H1 (cell line): ENCODE measurements around the gene ACOT7. TPM values are rescaled to one million over a fixed set of nuclear protein-coding genes. Genes with fewer than 3 reads are reported as not detected.

ENCODE experiments used
- CTCF ChIA-PET: fragments of 300-600 bp; sonication (Branson Sonifier 250); formaldehyde crosslinking; loops from one replicate; lab custom pipeline; 2021; ENCODE audit not compliant: partially characterized antibody; lab: Charles Lee
- POLR2A ChIA-PET: fragments of 300-600 bp; sonication (Branson Sonifier 250); formaldehyde crosslinking; loops from one replicate; lab custom pipeline; 2021; ENCODE audit warnings: inconsistent platforms; ENCODE audit not compliant: partially characterized antibody; lab: Charles Lee
- DNase-seq, 2 experiments: peaks; one replicate each; pipeline versions ENCODE4 v3.0.0 to v3.0.0-alpha.2; 2010 to 2022; ENCODE audit warnings: low spot score in 2 of 2, low read depth in 1 of 2, mixed read lengths in 1 of 2
- FAIRE-seq: peaks from 2 replicates; lab custom pipeline; 2011; peaks lifted over from hg19 to GRCh38; lab: Jason Lieb, UNC
- H2AFZ ChIP-seq: 2 replicates; pipeline ENCODE4 v1.8.1; 2012; ENCODE audit warnings: low read length, inconsistent platforms
- H2AK5ac ChIP-seq: 2 replicates; pipeline ENCODE4 v1.6.1; 2013; ENCODE audit warnings: low read depth, low read length
- H2BK120ac ChIP-seq: replicated peaks from 2 replicates; pipeline ENCODE3; 2013; ENCODE audit warnings: low read depth, low read length, inconsistent platforms
- H2BK12ac ChIP-seq: 2 replicates; pipeline ENCODE4 v1.6.1; 2013; ENCODE audit warnings: low read depth, low read length
- H2BK15ac ChIP-seq: 2 replicates; pipeline ENCODE4 v1.6.1; 2013; ENCODE audit warnings: low read length
- H2BK20ac ChIP-seq: 2 replicates; pipeline ENCODE4 v1.6.1; 2013; ENCODE audit warnings: low read length
- H2BK5ac ChIP-seq: 2 replicates; pipeline ENCODE4 v1.6.1; 2013; ENCODE audit warnings: low read depth, low read length
- H3K14ac ChIP-seq: 2 replicates; pipeline ENCODE4 v1.6.1; 2013; ENCODE audit warnings: inconsistent platforms; ENCODE audit not compliant: insufficient read length
- H3K18ac ChIP-seq: 2 replicates; pipeline ENCODE4 v1.6.1; 2013; ENCODE audit warnings: low read length; ENCODE audit errors: extremely low read depth
- H3K23ac ChIP-seq: 2 replicates; pipeline ENCODE4 v1.6.1; 2013; ENCODE audit warnings: inconsistent platforms; ENCODE audit not compliant: insufficient read length
- H3K23me2 ChIP-seq: 2 replicates; pipeline ENCODE4 v1.6.1; 2013; ENCODE audit warnings: low read depth, low read length
- H3K27ac ChIP-seq: 2 replicates; pipeline ENCODE4 v1.6.1; 2011; ENCODE audit warnings: low read depth, low read length, inconsistent platforms
- H3K27me3 ChIP-seq, 4 experiments: replicated peaks in 1 of 4; 1 replicate in 1 of 4; 2 replicates in 3 of 4; pipeline versions ENCODE4 v1.6.1 to v1.8.1; 2011 to 2013; ENCODE audit warnings: low read length in 3 of 4, mild to moderate bottlenecking in 3 of 4, inconsistent platforms in 2 of 4, mixed read lengths in 2 of 4, moderate library complexity in 1 of 4; ENCODE audit not compliant: control insufficient read depth in 3 of 4, insufficient read depth in 3 of 4; ENCODE audit errors: extremely low read depth in 1 of 4
- H3K36me3 ChIP-seq, 4 experiments: 2 replicates each; pipeline versions ENCODE4 v1.6.1 to v1.8.1; 2011 to 2013; ENCODE audit warnings: mild to moderate bottlenecking in 4 of 4, low read length in 3 of 4, moderate library complexity in 2 of 4, control low read depth in 1 of 4, inconsistent platforms in 1 of 4; ENCODE audit not compliant: insufficient read depth in 4 of 4, control insufficient read depth in 2 of 4
- H3K4ac ChIP-seq: replicated peaks from 2 replicates; pipeline ENCODE3; 2013; ENCODE audit warnings: low read length, low read depth, mixed read lengths, inconsistent platforms; ENCODE audit not compliant: insufficient read length
- H3K4me1 ChIP-seq, 4 experiments: replicated peaks in 1 of 4; 1 replicate in 1 of 4; 2 replicates in 3 of 4; pipeline versions ENCODE4 v1.6.1 to v1.8.1; 2011 to 2013; ENCODE audit warnings: low read length in 3 of 4, inconsistent platforms in 2 of 4, mixed read lengths in 1 of 4; ENCODE audit not compliant: insufficient read depth in 4 of 4, control insufficient read depth in 3 of 4
- H3K4me2 ChIP-seq, 2 experiments: 2 replicates each; pipeline versions ENCODE4 v1.6.1 to v1.8.1; 2011 to 2013; ENCODE audit warnings: low read depth in 2 of 2, low read length in 2 of 2, control low read depth in 1 of 2, inconsistent platforms in 1 of 2, mild to moderate bottlenecking in 1 of 2; ENCODE audit not compliant: insufficient read depth in 1 of 2
- H3K4me3 ChIP-seq, 4 experiments: fragments of 200-600, 300-600 bp in 1 of 4; sonication (generic), shearing (Covaris generic), sonication (Bioruptor Twin) in 1 of 4; 2 replicates each; pipeline versions ENCODE4 v1.5.1 to v1.8.1; 2011 to 2016; ENCODE audit warnings: low read length in 4 of 4, low read depth in 3 of 4, control low read depth in 2 of 4, inconsistent platforms in 2 of 4, mild to moderate bottlenecking in 2 of 4, mixed read lengths in 1 of 4, moderate library complexity in 1 of 4; ENCODE audit not compliant: insufficient read depth in 2 of 4; ENCODE audit errors: extremely low read depth in 1 of 4
- H3K56ac ChIP-seq: replicated peaks from 2 replicates; pipeline ENCODE3; 2013; ENCODE audit warnings: low read depth, mild to moderate bottlenecking, mixed read lengths, low read length, inconsistent platforms; ENCODE audit not compliant: insufficient read length
- H3K79me1 ChIP-seq: 2 replicates; pipeline ENCODE4 v1.6.1; 2013; ENCODE audit warnings: low read depth, low read length, control low read depth
- H3K79me2 ChIP-seq, 2 experiments: 2 replicates each; pipeline versions ENCODE4 v1.6.1 to v1.8.1; 2012 to 2013; ENCODE audit warnings: low read length in 2 of 2, mild to moderate bottlenecking in 2 of 2, inconsistent platforms in 1 of 2; ENCODE audit not compliant: insufficient read depth in 2 of 2, control insufficient read depth in 1 of 2
- H3K9ac ChIP-seq, 4 experiments: replicated peaks in 1 of 4; 1 replicate in 1 of 4; 2 replicates in 3 of 4; pipeline versions ENCODE4 v1.6.1 to v1.8.1; 2011 to 2013; ENCODE audit warnings: low read depth in 3 of 4, low read length in 3 of 4, control low read depth in 2 of 4, mild to moderate bottlenecking in 2 of 4, moderate library complexity in 2 of 4, inconsistent platforms in 1 of 4; ENCODE audit errors: extremely low read depth in 1 of 4
- H3K9me3 ChIP-seq, 2 experiments: 2 replicates each; pipeline versions ENCODE4 v1.6.1 to v1.8.1; 2012 to 2013; ENCODE audit warnings: mild to moderate bottlenecking in 2 of 2, moderate library complexity in 2 of 2, control low read depth in 1 of 2, inconsistent platforms in 1 of 2, low read depth in 1 of 2, low read length in 1 of 2, mixed read lengths in 1 of 2; ENCODE audit not compliant: insufficient read depth in 2 of 2
- H4K20me1 ChIP-seq, 2 experiments: replicated peaks in 1 of 2; 2 replicates each; pipeline versions ENCODE3 to v1.8.1; 2011 to 2013; ENCODE audit warnings: inconsistent platforms in 2 of 2, low read length in 2 of 2, mild to moderate bottlenecking in 1 of 2; ENCODE audit not compliant: insufficient read depth in 2 of 2, control insufficient read depth in 1 of 2
- H4K5ac ChIP-seq: 2 replicates; pipeline ENCODE4 v1.6.1; 2013; ENCODE audit warnings: low read length, low read depth, mixed read lengths, inconsistent platforms; ENCODE audit not compliant: insufficient read length
- H4K8ac ChIP-seq: 2 replicates; pipeline ENCODE4 v1.8.0; 2013; ENCODE audit warnings: mild to moderate bottlenecking, moderate library complexity, low read length, inconsistent platforms; ENCODE audit not compliant: insufficient read depth; ENCODE audit errors: extremely low read depth
- H4K91ac ChIP-seq: replicated peaks from 2 replicates; pipeline ENCODE3; 2013; ENCODE audit warnings: low read length, mixed read lengths, inconsistent platforms; ENCODE audit not compliant: insufficient read length
- ATF2 ChIP-seq: IDR thresholded peaks from 2 replicates; pipeline ENCODE4 v1.6.1; 2012; ENCODE audit warnings: low read length, inconsistent platforms
- ATF3 ChIP-seq: IDR thresholded peaks from 2 replicates; pipeline ENCODE4 v1.6.1; 2011; ENCODE audit warnings: low read depth, mild to moderate bottlenecking, low read length; ENCODE audit not compliant: insufficient read depth
- BACH1 ChIP-seq: IDR thresholded peaks from 2 replicates; pipeline ENCODE4 v1.6.1; 2012; ENCODE audit warnings: low read length, improper control_type of control experiment
- MAFK ChIP-seq: IDR thresholded peaks from 2 replicates; pipeline ENCODE4 v1.6.1; 2012; ENCODE audit warnings: low read depth, mild to moderate bottlenecking, improper control_type of control experiment, low read length
- NRF1 ChIP-seq: IDR thresholded peaks from 2 replicates; pipeline ENCODE4 v1.6.1; 2011; ENCODE audit warnings: mild to moderate bottlenecking, low read depth, low read length, improper control_type of control experiment
- POLR2AphosphoS5 ChIP-seq: IDR thresholded peaks from 2 replicates; pipeline ENCODE4 v1.6.1; 2011; ENCODE audit warnings: low read depth, low read length
- RBBP5 ChIP-seq: IDR thresholded peaks from 2 replicates; pipeline ENCODE4 v1.7.1; 2012; ENCODE audit warnings: low read depth, mild to moderate bottlenecking, inconsistent platforms, low read length, moderate library complexity, borderline replicate concordance
- RFX5 ChIP-seq: IDR thresholded peaks from 2 replicates; pipeline ENCODE4 v1.6.1; 2011; ENCODE audit warnings: low read depth, low read length, improper control_type of control experiment, borderline replicate concordance
- SP1 ChIP-seq: IDR thresholded peaks from 2 replicates; pipeline ENCODE4 v1.6.1; 2011; ENCODE audit warnings: low read depth, low read length
- SP2 ChIP-seq: IDR thresholded peaks from 2 replicates; pipeline ENCODE4 v1.6.1; 2012; ENCODE audit warnings: mild to moderate bottlenecking, low read length, inconsistent platforms
- USF2 ChIP-seq: IDR thresholded peaks from 2 replicates; pipeline ENCODE4 v1.6.1; 2011; ENCODE audit warnings: low read length, improper control_type of control experiment
- WGBS, 2 experiments: shearing (Covaris generic) in 1 of 2; methylation state at CpG; one replicate each; pipeline versions ENCODE4 v1.1.6 to v1.1.7; 2013 to 2015; ENCODE audit warnings: low lambda C conversion rate in 2 of 2, mixed read lengths in 2 of 2, inconsistent platforms in 1 of 2, low coverage in 1 of 2, missing lambda C conversion rate in 1 of 2; ENCODE audit not compliant: insufficient replicate concordance in 2 of 2, insufficient coverage in 1 of 2, insufficient read length in 1 of 2; ENCODE audit errors: extremely low coverage in 1 of 2, missing lambda C conversion rate in 1 of 2; 5-methylcytosine and 5-hydroxymethylcytosine counted together
- polyA plus RNA-seq, 7 experiments: library from polyadenylated mRNA; depleted of rRNA in 3 of 7; stranded (reverse) in 5 of 7; unstranded in 2 of 7; fragments of >200 nt in 5 of 7; fragments of 200-250 nt in 2 of 7; gene quantifications; 1 replicate in 5 of 7; 2 replicates in 1 of 7; 4 replicates in 1 of 7; pipeline versions ENCODE4 v1.2.1 to v1.2.3, GENCODE V29; 2011 to 2013; ENCODE audit warnings: missing spikeins in 2 of 7, mixed read lengths in 2 of 7
- total RNA-seq: library from RNA; stranded (reverse); fragmentation: NEBNext Ultra II Directional; extraction: Animal tissue kit (Norgen Biotek cat#: 25700); gene quantifications from 2 replicates; pipeline ENCODE4 v1.2.1, GENCODE V29; 2021

Gene ACOT7
- total and polyA plus RNA-seq, 2 of the 8 experiments (the other 6 are each of a cell fraction or from before 2014, with no cell fraction given), result 151 to 214 TPM

- Histone ChIP-seq H4K8ac (no peak overlapping the region; the same call in 1 of the 2 replicates), H3K56ac (no peak overlapping the region), H3K27me3 (no peaks in the 10 kb centered on the region), H3K4me2 (no peak overlapping the region), H2BK120ac (no peak overlapping the region), H3K18ac (no peak overlapping the region), H3K4me3 (no peak overlapping the region), H4K20me1 (peaks cover 0 to 7% of the 10 kb centered on the region in 2 experiments), H3K9me3 (peaks cover 0 to 5% of the 10 kb centered on the region in 2 experiments; a peak in 2 of 4 replicates), H3K4me1 (no peaks in the 10 kb centered on the region), H3K23me2 (no peaks in the 10 kb centered on the region), H2BK15ac (no peak overlapping the region), H2AK5ac (no peak overlapping the region), H3K27ac (no peak overlapping the region), H2BK20ac (no peak overlapping the region), H4K5ac (no peak overlapping the region), H3K14ac (no peak overlapping the region), H4K91ac (no peak overlapping the region), H2AFZ (no peak overlapping the region), H3K36me3 (peaks cover 0 to 4% (median 1%) of the 10 kb centered on the region in 4 experiments; a peak in 2 of 8 replicates), H3K79me2 (no peaks in the 10 kb centered on the region; a peak in 1 of 4 replicates), H3K4ac (no peak overlapping the region), H2BK5ac (no peak overlapping the region), H2BK12ac (no peak overlapping the region), H3K79me1 (peaks cover 6% of the 10 kb centered on the region), H3K23ac (no peak overlapping the region), H3K9ac (no peak overlapping the region)
- DNase-seq (no peak), FAIRE-seq (no peak)
- WGBS, 2 experiments, result 97% methylated on average over 8 of the region's 8 CpGs; no CpG with 5 or more reads in 1 of the 2 experiments
- CTCF ChIA-PET, result interaction anchor here (0.7 to 1.7 kb wide), 9 partner anchors 14 to 131 kb away, joined by 3 to 5 read pairs (median 3); no protein-coding TSS in a partner anchor
- POLR2A ChIA-PET, result no interaction called here
- no peak for TF ChIP-seq ATF3
- no peak for TF ChIP-seq NRF1
- no peak for TF ChIP-seq SP1
- no peak for TF ChIP-seq SP2
- TF ChIP-seq MAFK, result no peak
- TF ChIP-seq ATF2, result no peak
- TF ChIP-seq RFX5, result no peak
- TF ChIP-seq BACH1, result no peak
- TF ChIP-seq RBBP5, result no peak
- no peak for TF ChIP-seq USF2
- no peak for TF ChIP-seq POLR2AphosphoS5
Measured at GRCh38 chr1:6301526-6301925, 92.0 kb downstream of the ACOT7 start.
